WERI-Rb-1 (cell line): Measurements from ENCODE around the gene GUCA2A.
"Not testable (repeated sequence)": the region's sequence is repeated elsewhere in the genome, so short reads cannot be mapped to it uniquely, and the experiment has no call there.

Experiments used
- DNase-seq: peaks from one replicate; pipeline ENCODE4 v3.0.0-alpha.2; 2020
- H3K27ac ChIP-seq: fragments of 250-450 bp; sonication (Bioruptor Pico); 2 replicates; pipeline ENCODE4 v1.5.1; 2020; ENCODE audit warnings: mild to moderate bottlenecking, moderate library complexity
- H3K27me3 ChIP-seq: fragments of 250-450 bp; sonication (Bioruptor Pico); 2 replicates; pipeline ENCODE4 v1.5.1; 2021; ENCODE audit warnings: mild to moderate bottlenecking, low read depth, moderate library complexity; ENCODE audit not compliant: insufficient read depth, severe bottlenecking
- H3K36me3 ChIP-seq: fragments of 250-450 bp; sonication (Bioruptor Pico); 2 replicates; pipeline ENCODE4 v1.5.1; 2020; ENCODE audit warnings: mild to moderate bottlenecking, moderate library complexity
- H3K4me3 ChIP-seq: 2 replicates; pipeline ENCODE4 v1.5.1; 2011; ENCODE audit warnings: low read depth, mild to moderate bottlenecking, control low read depth, low read length
- H3K9me3 ChIP-seq: fragments of 250-450 bp; sonication (Bioruptor Pico); 2 replicates; pipeline ENCODE4 v1.5.1; 2021; ENCODE audit warnings: mild to moderate bottlenecking, moderate library complexity; ENCODE audit not compliant: severe bottlenecking
- TF ChIP-seq, protein P1 (sequence below): IDR thresholded peaks from 2 replicates; pipeline ENCODE4 v1.5.1; 2011; ENCODE audit warnings: low read depth, mild to moderate bottlenecking, control low read depth, inconsistent platforms, low read length

GUCA2A gene, protein sequence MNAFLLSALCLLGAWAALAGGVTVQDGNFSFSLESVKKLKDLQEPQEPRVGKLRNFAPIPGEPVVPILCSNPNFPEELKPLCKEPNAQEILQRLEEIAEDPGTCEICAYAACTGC

DNA sequence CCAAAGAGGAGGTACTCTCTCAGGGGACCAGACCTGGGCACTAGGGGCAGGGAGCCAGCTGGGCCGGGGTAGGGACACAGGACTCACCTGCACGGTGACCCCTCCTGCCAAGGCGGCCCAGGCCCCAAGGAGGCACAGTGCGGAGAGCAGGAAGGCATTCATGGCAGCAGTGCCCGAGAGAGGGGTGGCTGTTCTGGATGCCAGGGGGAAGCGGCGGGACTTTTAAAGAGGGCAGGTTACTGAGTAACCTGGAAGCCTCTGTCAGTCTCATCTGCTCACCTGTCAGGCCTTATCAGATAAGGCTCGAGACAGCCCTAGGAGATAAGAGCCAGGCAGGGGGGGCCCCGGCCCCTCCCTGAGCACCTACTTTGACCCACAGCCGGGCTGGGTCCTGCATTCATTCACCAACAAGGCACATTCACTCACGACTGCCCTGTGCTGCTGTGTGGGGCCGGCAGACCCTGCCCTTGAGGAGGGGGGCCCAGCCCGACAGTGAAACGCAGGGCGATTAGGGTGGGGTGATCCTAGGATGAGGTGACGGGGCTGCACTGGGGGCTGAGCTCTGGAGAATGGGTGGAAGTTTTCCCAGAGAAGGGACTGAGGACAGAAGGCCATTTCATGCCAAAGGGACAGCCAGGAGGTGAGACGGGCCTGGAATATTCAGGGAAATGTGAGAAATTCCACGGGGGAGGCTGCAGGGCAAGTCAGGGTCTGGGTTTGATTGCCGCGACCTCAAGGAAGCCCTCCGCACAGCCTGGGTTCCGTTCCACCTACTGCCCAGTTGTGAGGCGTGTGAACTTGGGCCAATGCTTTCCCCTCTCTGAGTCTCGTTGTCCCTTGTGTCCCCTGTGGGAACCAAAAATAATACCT, at the start of gene GUCA2A:
TSS of gene GUCA2A (minus strand) at position 195 of the 870 bp plus-strand sequence. CDS start at position 162, 33 bp downstream.
- no peak for DNase-seq
- Histone ChIP-seq H3K9me3 (no peaks in the 10 kb centered on the region), H3K36me3 (no peaks in the 10 kb centered on the region), H3K4me3 (no peak within 1 kb of the TSS), H3K27me3 (no peaks in the 10 kb centered on the region), H3K27ac (no peak within 1 kb of the TSS)
- TF ChIP-seq, protein P1, sequence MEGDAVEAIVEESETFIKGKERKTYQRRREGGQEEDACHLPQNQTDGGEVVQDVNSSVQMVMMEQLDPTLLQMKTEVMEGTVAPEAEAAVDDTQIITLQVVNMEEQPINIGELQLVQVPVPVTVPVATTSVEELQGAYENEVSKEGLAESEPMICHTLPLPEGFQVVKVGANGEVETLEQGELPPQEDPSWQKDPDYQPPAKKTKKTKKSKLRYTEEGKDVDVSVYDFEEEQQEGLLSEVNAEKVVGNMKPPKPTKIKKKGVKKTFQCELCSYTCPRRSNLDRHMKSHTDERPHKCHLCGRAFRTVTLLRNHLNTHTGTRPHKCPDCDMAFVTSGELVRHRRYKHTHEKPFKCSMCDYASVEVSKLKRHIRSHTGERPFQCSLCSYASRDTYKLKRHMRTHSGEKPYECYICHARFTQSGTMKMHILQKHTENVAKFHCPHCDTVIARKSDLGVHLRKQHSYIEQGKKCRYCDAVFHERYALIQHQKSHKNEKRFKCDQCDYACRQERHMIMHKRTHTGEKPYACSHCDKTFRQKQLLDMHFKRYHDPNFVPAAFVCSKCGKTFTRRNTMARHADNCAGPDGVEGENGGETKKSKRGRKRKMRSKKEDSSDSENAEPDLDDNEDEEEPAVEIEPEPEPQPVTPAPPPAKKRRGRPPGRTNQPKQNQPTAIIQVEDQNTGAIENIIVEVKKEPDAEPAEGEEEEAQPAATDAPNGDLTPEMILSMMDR, result no peak

DNA sequence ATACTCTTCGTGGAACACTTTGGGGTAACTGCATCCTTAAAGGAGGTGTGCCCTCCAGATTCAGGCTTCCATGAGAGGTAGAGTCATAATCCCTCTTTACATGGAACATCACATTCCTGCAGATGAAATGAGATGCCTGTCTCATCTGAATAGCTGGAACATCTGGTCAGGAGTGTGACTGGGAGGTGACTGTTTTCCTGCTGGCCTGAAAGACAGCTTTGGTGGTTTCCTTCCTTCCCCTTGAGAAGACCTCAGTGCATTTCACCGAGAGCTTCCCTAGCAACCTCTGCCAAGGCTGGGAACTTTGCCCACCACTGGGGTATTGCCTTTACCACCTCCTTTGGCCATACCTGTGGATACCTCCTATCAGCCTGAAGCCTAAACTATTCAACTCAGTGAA, 46.7 kb upstream of the GUCA2A start:
- Histone ChIP-seq H3K36me3 (peaks cover 14% of the 10 kb centered on the region), H3K27me3 (no peaks in the 10 kb centered on the region), H3K9me3 (no peaks in the 10 kb centered on the region), H3K4me3 (no peak overlapping the region), H3K27ac (no peak overlapping the region)
- no peak for DNase-seq
- TF ChIP-seq, protein P1, result no peak

DNA sequence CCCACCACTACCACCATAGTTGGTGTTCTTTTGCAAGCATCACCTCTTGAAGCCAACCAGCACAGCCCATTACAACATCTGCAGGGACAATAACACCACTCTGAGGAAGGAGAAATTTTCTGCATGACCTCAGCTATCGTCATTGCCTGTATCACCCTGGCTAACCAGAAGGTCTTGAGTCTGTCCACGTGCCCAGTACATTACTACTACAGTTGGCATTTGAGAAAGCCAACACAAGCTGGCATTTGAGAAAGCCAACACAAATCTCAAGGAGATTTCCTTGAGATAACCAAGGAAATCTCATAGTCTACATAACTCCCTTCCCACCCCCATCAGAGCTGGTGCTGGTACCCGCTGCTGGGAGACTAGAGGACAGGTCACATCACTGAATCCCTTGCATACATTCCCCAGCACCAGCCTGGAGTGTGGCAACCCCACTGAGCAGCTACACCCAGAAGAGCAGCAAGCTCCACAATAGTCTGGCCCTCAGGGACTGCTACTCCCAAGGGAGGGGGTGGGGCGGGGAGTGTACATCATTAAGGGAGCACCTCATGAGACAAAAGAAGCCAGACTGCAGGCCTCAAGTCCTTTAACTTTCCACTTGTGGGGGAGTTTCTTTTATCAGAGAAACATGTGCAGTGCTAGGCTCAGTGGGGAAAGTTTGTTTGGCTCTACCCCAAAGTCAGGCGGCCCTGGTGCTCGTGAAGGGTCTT, 46.0 kb upstream of the GUCA2A start:
- Histone ChIP-seq H3K4me3 (no peak overlapping the region), H3K27me3 (no peaks in the 10 kb centered on the region), H3K9me3 (no peaks in the 10 kb centered on the region), H3K27ac (no peak overlapping the region), H3K36me3 (peaks cover 14% of the 10 kb centered on the region)
- DNase-seq, result no peak
- TF ChIP-seq, protein P1, result no peak

DNA sequence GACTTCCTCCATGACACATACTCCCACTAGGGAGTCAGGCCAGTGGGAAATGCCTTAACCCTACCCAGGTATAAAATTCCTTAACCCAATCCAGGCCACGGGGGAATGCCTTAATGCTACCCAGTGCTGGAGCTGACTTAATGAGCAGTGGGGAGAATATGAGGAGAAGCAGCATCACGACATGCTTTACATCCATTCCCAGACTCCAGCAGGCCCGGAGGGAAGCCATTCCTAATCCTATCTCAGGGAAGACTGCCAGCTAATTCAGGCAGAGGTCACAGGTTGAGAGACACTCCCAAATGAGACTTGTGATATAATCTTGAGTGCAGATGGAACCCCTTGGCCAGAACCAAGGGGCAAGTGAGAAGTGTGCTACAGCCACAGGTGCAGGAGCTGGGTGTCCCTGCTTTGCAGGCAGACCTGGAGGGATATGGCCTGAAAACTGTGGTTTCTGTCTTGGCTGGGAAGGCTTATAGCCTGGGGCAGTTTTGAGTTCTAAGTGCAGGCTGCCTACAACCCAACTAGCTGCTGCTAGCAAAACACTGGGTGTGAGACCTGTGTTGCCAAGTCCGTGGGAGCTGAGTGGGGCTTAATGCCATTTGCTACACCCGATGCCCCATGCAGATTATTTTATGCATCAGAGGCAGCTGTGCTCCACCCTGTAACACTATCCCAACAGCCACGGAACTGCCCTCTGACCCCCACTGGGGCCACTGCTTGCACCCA, 45.1 kb upstream of the GUCA2A start:
- Histone ChIP-seq H3K9me3 (no peaks in the 10 kb centered on the region), H3K27ac (no peak overlapping the region), H3K36me3 (peaks cover 14% of the 10 kb centered on the region), H3K4me3 (no peak overlapping the region), H3K27me3 (no peaks in the 10 kb centered on the region)
- DNase-seq, result no peak
- TF ChIP-seq, protein P1, result no peak

DNA sequence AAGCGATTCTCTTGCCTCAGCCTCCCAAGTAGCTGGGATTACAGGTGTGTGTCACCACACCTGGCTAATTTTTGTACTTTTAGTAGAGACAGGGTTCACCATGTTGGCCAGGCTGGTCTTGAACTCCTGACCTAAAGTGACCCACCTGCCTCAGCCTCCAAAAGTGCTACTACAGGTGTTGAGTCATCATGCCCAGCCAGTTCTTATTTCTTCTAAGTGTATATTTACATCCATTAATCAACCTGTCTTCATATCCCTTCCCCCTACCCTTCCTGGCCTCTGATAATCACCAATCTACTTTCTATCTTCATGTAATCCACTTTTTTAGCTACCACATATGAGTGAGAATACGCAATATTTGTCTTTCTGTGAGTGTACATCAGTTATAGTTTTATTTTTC, 42.4 kb upstream of the GUCA2A start:
- not testable (repeated sequence) for DNase-seq, H3K27me3 ChIP-seq, H3K27ac ChIP-seq, H3K4me3 ChIP-seq, H3K9me3 ChIP-seq
- peaks cover 20% of the 10 kb centered on the region for H3K36me3 ChIP-seq
